Type B pancreatic cell (in vitro differentiated cells): Measurements from ENCODE around the gene STIM1. TPM values are rescaled to one million over a fixed set of nuclear protein-coding genes. Genes with fewer than 3 reads are reported as not detected.

Source experiments
- DNase-seq: peaks from one replicate; pipeline ENCODE4 v3.0.0; 2021; ENCODE audit warnings: mixed read lengths; ENCODE audit not compliant: unreplicated experiment; ENCODE audit errors: extremely low spot score
- H3K27ac Mint-ChIP-seq: 2 replicates; pipeline ENCODE4 v1.8.0; 2021; ENCODE audit warnings: mild to moderate bottlenecking, mixed read lengths
- H3K27me3 Mint-ChIP-seq: 2 replicates; pipeline ENCODE4 v1.8.0; 2021; ENCODE audit warnings: mixed read lengths
- H3K36me3 Mint-ChIP-seq: 2 replicates; pipeline ENCODE4 v1.8.0; 2021; ENCODE audit warnings: mixed read lengths
- H3K4me1 Mint-ChIP-seq: one replicate; pipeline ENCODE4 v1.8.0; 2021; ENCODE audit warnings: mixed read lengths; ENCODE audit not compliant: unreplicated experiment
- H3K4me3 Mint-ChIP-seq: 2 replicates; pipeline ENCODE4 v1.8.0; 2021; ENCODE audit warnings: mild to moderate bottlenecking, mixed read lengths
- H3K9me3 Mint-ChIP-seq: 2 replicates; pipeline ENCODE4 v1.8.0; 2021; ENCODE audit warnings: mixed read lengths
- total RNA-seq: library from RNA; stranded (reverse); gene quantifications from 2 replicates; pipeline ENCODE4 v1.2.1, GENCODE V29; 2021; ENCODE audit warnings: low replicate concordance
- TF ChIP-seq, protein P1 (sequence below): fragments of 200-600 bp; sonication (generic); conservative IDR thresholded peaks from 2 replicates; pipeline ENCODE4 v1.5.0; 2021; ENCODE audit warnings: antibody characterized with exemption, mild to moderate bottlenecking

The STIM1 gene
- total RNA-seq, 1 donor from 2014 or later: 38.9 TPM

DNA sequence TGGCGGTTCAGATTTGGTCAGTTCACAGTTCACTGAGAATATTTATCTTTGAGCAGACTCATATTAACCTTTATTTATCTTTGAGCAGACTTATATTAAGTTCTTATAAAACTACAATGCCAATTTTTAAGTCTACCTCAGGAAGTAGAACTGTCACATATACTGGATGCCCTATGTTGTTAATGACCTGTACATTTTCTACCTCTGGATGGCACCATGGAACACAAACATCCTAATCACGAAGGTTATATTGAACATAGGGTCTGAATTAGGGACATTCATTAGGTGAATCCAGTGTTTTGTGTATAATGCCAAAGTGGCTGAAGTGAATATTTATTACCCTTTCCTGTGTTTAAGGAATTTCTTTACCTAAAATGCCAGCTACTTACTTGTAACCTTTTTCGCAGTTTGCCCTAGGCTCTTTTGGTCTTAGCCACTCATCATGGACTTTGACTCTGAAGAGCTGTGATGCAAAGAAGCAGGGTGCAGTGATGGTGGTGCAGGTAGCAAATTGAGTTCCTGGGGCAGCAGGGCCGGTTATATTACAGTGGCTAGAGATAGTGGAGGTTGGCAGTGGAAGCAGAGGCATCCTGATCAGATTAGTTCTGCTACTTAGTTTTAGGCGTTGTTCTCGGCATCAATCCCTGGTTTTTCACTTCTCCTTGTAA is 71.8 kb downstream of the STIM1 start:
- no peak overlapping the region for H3K4me3 Mint-ChIP-seq
- TF ChIP-seq, protein P1, sequence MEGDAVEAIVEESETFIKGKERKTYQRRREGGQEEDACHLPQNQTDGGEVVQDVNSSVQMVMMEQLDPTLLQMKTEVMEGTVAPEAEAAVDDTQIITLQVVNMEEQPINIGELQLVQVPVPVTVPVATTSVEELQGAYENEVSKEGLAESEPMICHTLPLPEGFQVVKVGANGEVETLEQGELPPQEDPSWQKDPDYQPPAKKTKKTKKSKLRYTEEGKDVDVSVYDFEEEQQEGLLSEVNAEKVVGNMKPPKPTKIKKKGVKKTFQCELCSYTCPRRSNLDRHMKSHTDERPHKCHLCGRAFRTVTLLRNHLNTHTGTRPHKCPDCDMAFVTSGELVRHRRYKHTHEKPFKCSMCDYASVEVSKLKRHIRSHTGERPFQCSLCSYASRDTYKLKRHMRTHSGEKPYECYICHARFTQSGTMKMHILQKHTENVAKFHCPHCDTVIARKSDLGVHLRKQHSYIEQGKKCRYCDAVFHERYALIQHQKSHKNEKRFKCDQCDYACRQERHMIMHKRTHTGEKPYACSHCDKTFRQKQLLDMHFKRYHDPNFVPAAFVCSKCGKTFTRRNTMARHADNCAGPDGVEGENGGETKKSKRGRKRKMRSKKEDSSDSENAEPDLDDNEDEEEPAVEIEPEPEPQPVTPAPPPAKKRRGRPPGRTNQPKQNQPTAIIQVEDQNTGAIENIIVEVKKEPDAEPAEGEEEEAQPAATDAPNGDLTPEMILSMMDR: no peak
- no peaks in the 10 kb centered on the region for H3K9me3 Mint-ChIP-seq
- DNase-seq: no peak
- H3K27ac Mint-ChIP-seq: no peak overlapping the region
- H3K27me3 Mint-ChIP-seq: no peaks in the 10 kb centered on the region
- H3K4me1 Mint-ChIP-seq: peaks cover 14% of the 10 kb centered on the region
- no peaks in the 10 kb centered on the region for H3K36me3 Mint-ChIP-seq

DNA sequence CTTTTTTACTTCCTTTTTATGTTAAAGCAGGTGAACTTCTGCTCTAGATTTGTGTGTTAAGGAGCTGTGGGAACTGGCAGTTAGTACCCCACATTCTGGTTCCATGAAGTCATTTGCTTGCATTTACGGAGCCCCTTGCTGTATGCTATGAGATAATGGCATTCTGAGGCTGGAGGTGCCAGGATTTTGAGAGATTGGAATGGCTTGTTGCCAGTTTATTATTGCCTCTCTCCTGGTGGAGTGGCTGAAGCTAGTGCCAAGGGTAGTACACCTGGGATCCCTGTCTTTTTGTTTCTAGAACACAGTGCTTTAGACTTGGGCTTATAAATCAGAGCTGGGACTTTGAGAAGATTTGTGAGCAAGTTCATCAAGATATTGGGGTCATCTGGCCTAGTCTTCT is 73.8 kb downstream of the STIM1 start:
- H3K9me3 Mint-ChIP-seq: no peaks in the 10 kb centered on the region
- H3K27me3 Mint-ChIP-seq: no peaks in the 10 kb centered on the region
- H3K27ac Mint-ChIP-seq: no peak overlapping the region
- no peak overlapping the region for H3K4me3 Mint-ChIP-seq
- DNase-seq: no peak
- H3K36me3 Mint-ChIP-seq: no peaks in the 10 kb centered on the region
- H3K4me1 Mint-ChIP-seq: peaks cover 14% of the 10 kb centered on the region
- TF ChIP-seq, protein P1: no peak

DNA sequence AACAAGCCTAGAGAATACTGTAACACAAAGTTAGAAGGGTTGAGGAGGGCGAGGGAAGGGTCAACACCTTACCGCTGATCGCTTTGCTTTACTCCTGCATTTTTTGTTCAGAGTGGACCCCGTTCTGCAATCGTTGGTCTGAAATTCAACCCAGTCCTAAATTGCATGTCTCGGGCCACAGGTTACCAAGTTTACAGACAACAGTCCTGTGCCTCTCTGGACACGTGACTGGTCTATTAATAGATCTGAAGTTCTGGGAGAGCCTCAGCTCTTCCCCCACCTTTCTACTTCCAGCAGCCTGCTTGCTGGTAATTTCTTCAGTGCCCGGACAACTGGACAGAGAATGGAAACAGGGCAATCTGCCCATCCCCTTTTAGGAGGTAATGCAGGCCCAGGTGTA is 74.2 kb downstream of the STIM1 start:
- Mint-ChIP-seq H3K27me3 (no peaks in the 10 kb centered on the region), H3K27ac (no peak overlapping the region), H3K9me3 (no peaks in the 10 kb centered on the region), H3K4me3 (no peak overlapping the region), H3K4me1 (peaks cover 14% of the 10 kb centered on the region), H3K36me3 (peaks cover 4% of the 10 kb centered on the region)
- DNase-seq: no peak
- TF ChIP-seq, protein P1: no peak

DNA sequence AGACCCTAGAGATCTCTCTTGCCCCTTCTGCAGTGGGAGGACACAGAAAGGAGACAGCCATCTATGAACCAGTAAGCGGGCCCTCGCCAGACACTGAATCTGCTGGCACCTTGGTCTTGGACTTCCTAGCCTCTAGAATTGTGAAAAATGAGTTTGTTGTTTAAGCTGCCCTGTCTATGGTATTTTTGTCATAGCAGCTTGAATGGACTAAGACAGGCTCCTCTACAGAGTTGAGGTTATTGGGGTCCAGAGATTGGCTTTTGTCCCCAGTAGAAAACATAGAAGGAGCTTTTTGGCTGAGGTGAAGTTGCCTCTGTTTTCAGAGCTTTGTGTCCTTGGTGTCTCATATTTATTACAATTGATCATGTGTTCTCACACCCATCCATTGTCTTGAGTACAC is 77.2 kb downstream of the STIM1 start:
- Mint-ChIP-seq H3K27ac (no peak overlapping the region), H3K36me3 (peaks cover 5% of the 10 kb centered on the region), H3K27me3 (no peaks in the 10 kb centered on the region), H3K4me1 (peaks cover 9% of the 10 kb centered on the region), H3K9me3 (no peaks in the 10 kb centered on the region), H3K4me3 (no peak overlapping the region)
- TF ChIP-seq, protein P1: no peak
- DNase-seq: no peak

DNA sequence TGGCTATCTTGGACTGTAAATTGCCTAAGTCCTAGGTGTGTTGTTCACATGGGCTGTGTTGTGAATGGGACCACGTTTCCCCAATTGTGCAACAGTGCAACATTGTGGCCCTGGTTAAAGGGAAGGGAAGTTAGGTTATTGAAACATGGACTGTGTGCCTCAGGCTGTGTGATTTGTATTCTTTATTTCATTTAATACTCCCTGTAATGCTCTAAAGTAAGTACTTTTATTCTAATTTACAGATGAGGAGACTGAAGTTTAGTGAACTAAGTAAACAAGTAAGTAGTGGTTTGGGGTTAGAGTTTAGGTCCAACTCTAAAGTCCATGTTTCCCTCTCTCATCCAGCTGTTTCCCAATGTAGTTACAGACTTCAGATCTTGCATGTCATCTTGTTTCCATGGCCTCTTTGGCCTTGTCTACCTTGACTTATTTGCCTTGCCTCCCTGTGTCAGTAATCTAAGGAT is 77.7 kb downstream of the STIM1 start:
- TF ChIP-seq, protein P1: no peak
- Mint-ChIP-seq H3K4me3 (no peak overlapping the region), H3K27ac (no peak overlapping the region)

DNA sequence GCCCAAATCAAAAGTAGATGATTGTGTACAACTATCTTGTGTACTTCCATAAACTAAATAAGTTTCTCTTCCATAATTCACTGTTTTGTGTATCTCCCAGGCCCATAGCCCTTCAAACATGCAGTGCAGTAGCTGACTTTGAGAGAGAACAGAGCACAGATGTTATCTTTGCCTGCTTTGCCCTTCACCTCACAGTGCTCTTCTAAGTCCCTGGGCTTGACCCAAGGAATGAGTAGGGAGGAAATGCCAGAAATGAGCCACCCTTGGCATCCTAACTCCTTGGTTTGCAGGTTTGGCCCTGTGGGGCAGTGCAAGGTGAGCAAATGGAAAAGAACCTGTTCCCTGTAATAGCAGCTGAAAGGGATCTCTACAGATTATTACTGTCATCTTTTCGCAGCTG is 79.2 kb downstream of the STIM1 start:
- Mint-ChIP-seq H3K4me1 (peaks cover 2% of the 10 kb centered on the region), H3K4me3 (no peak overlapping the region), H3K27me3 (no peaks in the 10 kb centered on the region), H3K27ac (peak overlapping the region; percentile 66), H3K36me3 (peaks cover 5% of the 10 kb centered on the region), H3K9me3 (no peaks in the 10 kb centered on the region)
- no peak for DNase-seq
- TF ChIP-seq, protein P1: no peak

More for the DNA sequence above, 77.7 kb downstream of the STIM1 start:
- no peak for DNase-seq
- no peaks in the 10 kb centered on the region for H3K27me3 Mint-ChIP-seq
- H3K36me3 Mint-ChIP-seq: peaks cover 5% of the 10 kb centered on the region
- H3K4me1 Mint-ChIP-seq: peaks cover 9% of the 10 kb centered on the region
- H3K9me3 Mint-ChIP-seq: no peaks in the 10 kb centered on the region
